ENCODE measurements around the gene CCDC88C. TPM values are rescaled to one million over a fixed set of nuclear protein-coding genes. Genes with fewer than 3 reads are reported as not detected.

CCDC88C gene
- total and polyA plus RNA-seq, 12 donors = 1.5 to 6.5 (median 3.4) TPM

DNA sequence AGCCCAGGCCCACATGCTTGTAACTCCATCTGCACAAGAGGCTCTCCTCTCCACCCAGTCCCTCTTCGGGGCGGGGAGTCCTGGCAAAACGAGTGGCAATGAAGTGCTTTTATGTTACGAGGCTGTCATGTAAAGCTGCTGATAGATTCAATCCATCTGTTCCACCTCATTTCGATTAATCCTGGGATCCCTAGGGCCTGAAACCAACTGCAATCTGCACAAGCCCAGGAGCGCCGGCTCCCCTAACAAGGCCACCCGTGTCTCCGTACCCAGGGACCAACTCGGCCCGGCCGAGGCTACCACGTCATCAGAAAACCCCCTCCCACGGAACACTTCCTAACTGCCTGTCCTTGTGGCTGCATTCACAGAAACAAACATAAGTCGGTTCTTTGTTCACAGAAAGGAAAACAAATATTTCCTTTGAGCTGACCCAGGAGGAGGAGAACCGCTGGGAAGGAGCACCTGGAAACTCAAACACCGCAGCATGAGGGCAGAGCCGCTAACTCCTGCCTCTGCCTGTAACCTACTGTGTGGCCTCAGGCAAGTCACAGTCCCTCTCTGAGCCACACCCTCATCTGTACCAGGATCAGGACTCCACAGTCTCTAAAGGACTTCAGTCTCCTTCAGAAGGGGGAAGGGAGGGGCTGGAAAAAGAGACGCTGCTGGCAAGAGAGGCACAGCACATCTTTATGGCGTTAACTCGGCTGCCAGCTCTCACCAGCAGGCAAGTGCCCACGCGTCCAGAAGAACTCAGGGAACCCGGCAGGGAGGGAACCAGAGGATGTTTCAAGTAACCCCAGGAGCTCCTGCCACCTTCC lies 47.8 kb downstream of the CCDC88C start:
- TF ChIP-seq, protein P1, sequence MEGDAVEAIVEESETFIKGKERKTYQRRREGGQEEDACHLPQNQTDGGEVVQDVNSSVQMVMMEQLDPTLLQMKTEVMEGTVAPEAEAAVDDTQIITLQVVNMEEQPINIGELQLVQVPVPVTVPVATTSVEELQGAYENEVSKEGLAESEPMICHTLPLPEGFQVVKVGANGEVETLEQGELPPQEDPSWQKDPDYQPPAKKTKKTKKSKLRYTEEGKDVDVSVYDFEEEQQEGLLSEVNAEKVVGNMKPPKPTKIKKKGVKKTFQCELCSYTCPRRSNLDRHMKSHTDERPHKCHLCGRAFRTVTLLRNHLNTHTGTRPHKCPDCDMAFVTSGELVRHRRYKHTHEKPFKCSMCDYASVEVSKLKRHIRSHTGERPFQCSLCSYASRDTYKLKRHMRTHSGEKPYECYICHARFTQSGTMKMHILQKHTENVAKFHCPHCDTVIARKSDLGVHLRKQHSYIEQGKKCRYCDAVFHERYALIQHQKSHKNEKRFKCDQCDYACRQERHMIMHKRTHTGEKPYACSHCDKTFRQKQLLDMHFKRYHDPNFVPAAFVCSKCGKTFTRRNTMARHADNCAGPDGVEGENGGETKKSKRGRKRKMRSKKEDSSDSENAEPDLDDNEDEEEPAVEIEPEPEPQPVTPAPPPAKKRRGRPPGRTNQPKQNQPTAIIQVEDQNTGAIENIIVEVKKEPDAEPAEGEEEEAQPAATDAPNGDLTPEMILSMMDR (IDR thresholded peaks at IDR 0.05) = no peak
- no peak for TF ChIP-seq POLR2A (IDR thresholded peaks at IDR 0.05)
- Histone ChIP-seq H3K27me3 (no peaks in the 10 kb centered on the region), H3K27ac (no peak overlapping the region), H3K9me3 (replicated peaks in 1 of 3) (no peaks in the 10 kb centered on the region), H3K4me1 (replicated peaks in 1 of 2) (peaks cover 0 to 13% of the 10 kb centered on the region in 2 donors), H3K4me3 (no peak overlapping the region), H3K36me3 (replicated peaks in 1 of 2) (no peaks in the 10 kb centered on the region)
- WGBS, 4 donors = 50 to 61% (median 60%) methylated on average over 20 to 24 of the region's 24 CpGs
- DNase-seq = no peak
- intact Hi-C loops (cut with DNase I) = no loop called here

DNA sequence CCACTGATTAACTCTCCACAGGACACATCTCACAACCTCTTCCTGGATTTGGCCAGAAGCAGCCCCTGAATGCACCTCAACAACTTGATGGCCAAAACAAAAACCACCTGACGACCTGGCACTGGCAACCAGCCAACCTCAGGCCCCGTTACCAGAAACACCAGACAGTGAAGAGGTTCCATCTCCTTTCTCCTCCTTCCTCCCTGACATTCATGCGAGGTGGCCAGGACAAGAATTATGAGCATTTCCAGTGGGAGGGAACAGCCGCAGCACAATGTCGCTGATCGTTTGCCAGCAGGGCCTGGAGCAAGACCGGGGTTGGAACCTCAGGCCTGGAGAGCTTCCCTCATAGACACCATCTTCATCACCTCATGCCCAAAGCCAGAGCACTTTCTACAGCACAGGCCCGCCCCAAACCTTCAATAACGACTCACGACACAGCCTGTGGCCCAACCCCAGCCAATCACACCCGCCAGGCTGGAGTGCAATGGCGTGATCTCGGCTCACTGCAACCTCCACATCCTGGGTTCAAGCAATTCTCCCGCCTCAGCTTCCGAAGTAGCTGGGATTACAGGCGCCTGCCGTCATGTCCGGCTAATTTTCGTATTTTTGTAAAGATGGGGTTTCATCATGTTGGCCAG lies 48.7 kb downstream of the CCDC88C start:
- Histone ChIP-seq H3K27me3 (no peaks in the 10 kb centered on the region), H3K4me3 (no peak overlapping the region), H3K27ac (no peak overlapping the region), H3K36me3 (replicated peaks in 1 of 2) (no peaks in the 10 kb centered on the region), H3K9me3 (replicated peaks in 1 of 3) (no peaks in the 10 kb centered on the region), H3K4me1 (replicated peaks in 1 of 2) (peaks cover 0 to 9% of the 10 kb centered on the region in 2 donors)
- intact Hi-C loops (cut with DNase I) = no loop called here
- DNase-seq = no peak
- TF ChIP-seq, protein P1 (IDR thresholded peaks at IDR 0.05) = no peak
- TF ChIP-seq POLR2A (IDR thresholded peaks at IDR 0.05) = no peak
- 87 to 96% (median 91%) methylated on average over 14 to 19 of the region's 19 CpGs for WGBS, 4 donors

DNA sequence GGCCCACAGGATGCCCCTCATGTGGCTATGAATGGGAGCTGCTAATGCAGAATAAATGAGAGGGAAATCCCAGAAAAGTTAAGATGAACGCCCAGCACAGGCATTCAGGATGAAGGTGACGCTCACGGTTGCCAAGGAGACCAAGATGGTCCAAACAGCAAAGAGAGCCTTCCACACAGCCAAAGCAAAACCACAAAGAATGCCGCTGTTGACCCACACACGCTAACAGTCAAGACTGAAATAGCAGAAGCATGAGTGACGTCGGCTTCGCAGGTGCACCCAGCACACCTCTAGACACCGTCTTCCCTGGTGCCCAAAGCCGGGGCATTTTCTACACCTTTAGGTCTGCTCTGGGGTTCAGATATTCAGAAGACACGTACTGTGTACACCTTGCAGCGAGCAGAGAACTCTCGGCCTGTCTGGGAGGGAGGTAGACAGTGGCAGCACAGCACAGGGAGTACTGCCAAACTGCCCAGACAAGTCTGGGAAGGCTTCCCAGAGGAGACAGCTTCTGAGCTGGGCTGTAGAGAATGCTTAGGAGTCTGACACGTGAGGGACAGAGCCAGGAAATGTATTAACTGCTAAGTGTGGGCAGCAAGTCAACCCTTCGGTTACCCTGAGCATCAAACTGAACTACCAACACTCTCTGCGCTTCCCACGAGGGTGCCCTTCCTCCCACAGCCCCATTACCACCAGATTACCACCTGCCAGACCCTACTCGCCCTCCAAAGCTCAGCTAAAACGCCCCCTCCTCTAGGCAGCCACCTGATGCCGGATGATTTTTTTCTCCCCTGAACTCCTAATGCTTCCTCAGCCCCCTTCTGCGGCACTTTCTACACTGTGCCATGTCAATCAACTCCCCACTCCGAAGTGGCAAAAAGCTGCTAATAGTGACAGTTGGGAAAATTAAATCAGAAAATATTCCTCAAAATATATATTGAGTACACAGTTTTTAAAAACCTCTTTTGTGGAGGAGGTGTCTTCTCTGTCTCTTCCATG lies 50.1 kb downstream of the CCDC88C start:
- no peaks in the 10 kb centered on the region for H3K36me3 ChIP-seq (replicated peaks in 1 of 2)
- H3K27me3 ChIP-seq = no peaks in the 10 kb centered on the region
- no peak for TF ChIP-seq POLR2A (IDR thresholded peaks at IDR 0.05)
- H3K27ac ChIP-seq = peak overlapping the region in 1 of 5 donors; percentile 1
- H3K4me1 ChIP-seq (replicated peaks in 1 of 2) = no peaks in the 10 kb centered on the region
- no peaks in the 10 kb centered on the region for H3K9me3 ChIP-seq (replicated peaks in 1 of 3)
- no peak overlapping the region for H3K4me3 ChIP-seq
- DNase-seq = no peak
- intact Hi-C loops (cut with DNase I) = no loop called here
- 77 to 81% (median 79%) methylated on average over 20 to 22 of the region's 22 CpGs for WGBS, 4 donors

DNA sequence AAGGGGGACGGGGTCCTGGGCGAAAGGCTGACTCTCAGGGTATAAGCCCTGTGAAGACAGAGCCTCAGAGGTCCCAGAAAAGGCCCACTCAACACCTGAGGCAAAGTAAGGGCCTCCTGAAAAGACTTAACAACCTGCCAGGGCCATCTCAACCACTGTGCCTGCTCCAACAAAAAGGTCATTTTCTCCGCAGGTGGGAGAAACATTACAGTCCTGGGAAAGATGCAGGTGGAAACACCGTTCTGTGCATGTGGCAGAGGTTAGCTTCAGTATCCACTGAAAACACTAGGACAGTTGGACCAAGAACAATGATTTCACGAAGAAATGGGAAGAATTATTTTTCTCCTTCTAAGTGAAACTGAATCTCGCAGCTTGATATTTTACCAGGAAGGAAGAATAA lies 50.9 kb downstream of the CCDC88C start:
- Histone ChIP-seq H3K9me3 (replicated peaks in 1 of 3) (no peaks in the 10 kb centered on the region), H3K4me1 (replicated peaks in 1 of 2) (no peaks in the 10 kb centered on the region), H3K27ac (no peak overlapping the region), H3K27me3 (no peaks in the 10 kb centered on the region), H3K36me3 (replicated peaks in 1 of 2) (no peaks in the 10 kb centered on the region), H3K4me3 (no peak overlapping the region)
- DNase-seq = no peak
- WGBS, 4 donors = 82 to 90% (median 87%) methylated on average over 6 of the region's 6 CpGs
- intact Hi-C loops (cut with DNase I) = no loop called here
- TF ChIP-seq, protein P1 (IDR thresholded peaks at IDR 0.05) = no peak
- TF ChIP-seq POLR2A (IDR thresholded peaks at IDR 0.05) = no peak
